Measurements from ENCODE around the gene RNU6-9.

RNU6-9 gene

GRCh38 chr19:872266-872951, 20.9 kb upstream of the RNU6-9 start:
- Histone ChIP-seq H3K9me2 (replicated peaks; ENCODE audit: control insufficient read depth, low read length) (no peaks in the 10 kb centered on the region), H3F3A (ENCODE audit: control insufficient read depth, insufficient read depth) (peaks cover 5% of the 10 kb centered on the region; the same call in 1 of the 2 replicates), H3K4me1 (ENCODE audit: control insufficient read depth, low read length) (peaks cover 9% of the 10 kb centered on the region), H3K9me3 (ENCODE audit: control insufficient read depth, insufficient read depth, low read length) (no peaks in the 10 kb centered on the region), H3K36me3 (ENCODE audit: control insufficient read depth, low read length) (no peaks in the 10 kb centered on the region), H3K79me2 (ENCODE audit: control insufficient read depth, low read length) (no peaks in the 10 kb centered on the region), H3K4me2 (ENCODE audit: low read length) (peak overlapping the region; percentile 71), H4K20me1 (ENCODE audit: control insufficient read depth, insufficient read depth, low read depth, low read length) (peaks cover 5% of the 10 kb centered on the region), H3K27ac (ENCODE audit: low read depth, low read length) (no peak overlapping the region), H3K27me3 (ENCODE audit: control insufficient read depth, low read length) (no peaks in the 10 kb centered on the region), H3K4me3 (ENCODE audit: low read length) (peak overlapping the region; percentile 63)
- TF ChIP-seq EZH2phosphoT487 (IDR thresholded peaks at IDR 0.05; ENCODE audit: borderline replicate concordance, low read length) (no peak), CTCF (IDR thresholded peaks at IDR 0.05; ENCODE audit: low read depth, low read length, poor library complexity, severe bottlenecking) (no peak)

GRCh38 chr19:873084-873483, 20.2 kb upstream of the RNU6-9 start:
- 0 out of 2 replicates have a peak overlapping the region, but pooled peaks have one; percentile 4 for H3K4me2 ChIP-seq (ENCODE audit: low read length)
- H3K27me3 ChIP-seq (ENCODE audit: control insufficient read depth, low read length), result no peaks in the 10 kb centered on the region
- H3K9me3 ChIP-seq (ENCODE audit: control insufficient read depth, insufficient read depth, low read length), result no peaks in the 10 kb centered on the region
- peaks cover 9% of the 10 kb centered on the region for H3K4me1 ChIP-seq (ENCODE audit: control insufficient read depth, low read length)
- no peak for TF ChIP-seq CTCF (IDR thresholded peaks at IDR 0.05; ENCODE audit: low read depth, low read length, poor library complexity, severe bottlenecking)
- no peak for TF ChIP-seq EZH2phosphoT487 (IDR thresholded peaks at IDR 0.05; ENCODE audit: borderline replicate concordance, low read length)
- peaks cover 5% of the 10 kb centered on the region; the same call in 1 of the 2 replicates for H3F3A ChIP-seq (ENCODE audit: control insufficient read depth, insufficient read depth)
- H3K36me3 ChIP-seq (ENCODE audit: control insufficient read depth, low read length), result no peaks in the 10 kb centered on the region
- no peak overlapping the region for H3K4me3 ChIP-seq (ENCODE audit: low read length)
- H3K79me2 ChIP-seq (ENCODE audit: control insufficient read depth, low read length), result no peaks in the 10 kb centered on the region
- peaks cover 5% of the 10 kb centered on the region for H4K20me1 ChIP-seq (ENCODE audit: control insufficient read depth, insufficient read depth, low read depth, low read length)
- no peak overlapping the region for H3K27ac ChIP-seq (ENCODE audit: low read depth, low read length)
- no peaks in the 10 kb centered on the region for H3K9me2 ChIP-seq (replicated peaks; ENCODE audit: control insufficient read depth, low read length)

GRCh38 chr19:873561-874041, 19.7 kb upstream of the RNU6-9 start:
- no peaks in the 10 kb centered on the region for H3K9me2 ChIP-seq (replicated peaks; ENCODE audit: control insufficient read depth, low read length)
- H3K27ac ChIP-seq (ENCODE audit: low read depth, low read length), result no peak overlapping the region
- H4K20me1 ChIP-seq (ENCODE audit: control insufficient read depth, insufficient read depth, low read depth, low read length), result peaks cover 5% of the 10 kb centered on the region
- no peaks in the 10 kb centered on the region for H3K79me2 ChIP-seq (ENCODE audit: control insufficient read depth, low read length)
- no peaks in the 10 kb centered on the region for H3K9me3 ChIP-seq (ENCODE audit: control insufficient read depth, insufficient read depth, low read length)
- TF ChIP-seq CTCF (IDR thresholded peaks at IDR 0.05; ENCODE audit: low read depth, low read length, poor library complexity, severe bottlenecking), result no peak
- no peak for TF ChIP-seq EZH2phosphoT487 (IDR thresholded peaks at IDR 0.05; ENCODE audit: borderline replicate concordance, low read length)
- 0 out of 2 replicates have a peak overlapping the region, but pooled peaks have one; percentile 4 for H3K4me2 ChIP-seq (ENCODE audit: low read length)
- no peaks in the 10 kb centered on the region for H3K27me3 ChIP-seq (ENCODE audit: control insufficient read depth, low read length)
- peaks cover 9% of the 10 kb centered on the region for H3K4me1 ChIP-seq (ENCODE audit: control insufficient read depth, low read length)
- H3F3A ChIP-seq (ENCODE audit: control insufficient read depth, insufficient read depth), result peaks cover 5% of the 10 kb centered on the region; the same call in 1 of the 2 replicates
- H3K4me3 ChIP-seq (ENCODE audit: low read length), result no peak overlapping the region
- H3K36me3 ChIP-seq (ENCODE audit: control insufficient read depth, low read length), result no peaks in the 10 kb centered on the region

All from DOHH2 (cell line).